HG02759 (cell line): ENCODE results near the gene AREG.

ENCODE experiments used
- ATAC-seq: cut with Tn5 transposase; IDR thresholded peaks from one replicate; pipeline ENCODE4 v1.9.1; 2021; ENCODE audit warnings: mild to moderate bottlenecking, moderate library complexity; ENCODE audit not compliant: unreplicated experiment

The AREG gene

DNA sequence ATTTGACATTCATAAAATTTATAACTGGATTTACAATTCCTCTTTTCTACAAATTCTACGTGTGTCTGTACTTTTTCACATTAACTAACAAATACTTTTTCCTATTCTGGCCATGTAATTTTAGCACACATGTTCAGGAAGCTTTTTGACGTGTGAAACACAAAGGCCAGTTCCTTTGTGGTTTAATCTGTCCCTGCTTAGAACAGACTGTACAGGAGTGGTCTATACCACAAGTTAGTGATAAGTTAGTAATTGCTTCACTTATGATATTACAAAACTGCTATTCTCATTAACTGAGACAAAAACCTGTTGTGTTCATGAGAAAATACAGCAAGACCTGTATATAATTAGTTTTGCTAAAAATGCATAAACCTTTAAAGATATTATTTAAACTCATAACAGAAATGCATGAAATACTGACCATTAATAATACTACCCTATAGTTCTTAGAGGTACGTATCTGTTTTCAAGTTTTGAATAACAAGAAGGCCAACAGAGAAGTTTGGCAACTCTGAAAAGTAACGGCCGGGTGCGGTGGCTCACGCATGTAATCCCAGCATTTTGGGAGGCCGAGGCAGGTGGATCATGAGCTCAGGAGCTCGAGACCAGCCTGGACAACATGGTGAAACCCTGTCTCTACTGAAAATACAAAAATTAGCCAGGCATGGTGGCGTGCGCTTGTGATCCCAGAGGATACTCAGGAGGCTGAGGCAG lies 13.7 kb upstream of the AREG start:
- ATAC-seq = peak; percentile 85

GRCh38 chr4:74433043-74433442 lies 11.9 kb upstream of the AREG start:
- no peak for ATAC-seq

- no peak for ATAC-seq
Measured at GRCh38 chr4:74433541-74434172, 11.3 kb upstream of the AREG start.

- no peak for ATAC-seq
Measured at GRCh38 chr4:74435296-74435695, 9.6 kb upstream of the AREG start.

DNA sequence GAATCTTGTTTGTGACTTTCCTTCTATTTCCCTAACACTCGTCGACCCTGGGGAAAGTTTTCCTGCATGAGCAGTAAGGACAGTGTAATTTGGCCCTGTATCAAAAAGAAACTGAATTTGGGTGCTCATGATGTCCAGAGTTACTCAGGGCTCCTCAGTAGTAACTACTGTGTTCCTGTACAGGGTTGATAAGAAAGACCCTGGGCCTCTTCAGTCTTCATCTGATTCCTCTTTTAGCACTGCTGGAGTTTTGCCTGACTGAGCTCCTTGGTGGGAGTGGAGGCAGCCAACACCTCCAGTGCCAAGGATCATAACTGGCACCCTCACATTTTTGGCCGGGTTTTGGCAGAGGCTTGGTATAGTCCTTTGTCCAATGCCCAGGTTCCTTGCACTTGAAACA lies 7.1 kb upstream of the AREG start:
- ATAC-seq = no peak

GRCh38 chr4:74438661-74439060 lies 6.3 kb upstream of the AREG start:
- no peak for ATAC-seq

- ATAC-seq = no peak
Measured at GRCh38 chr4:74439952-74440351, 5.0 kb upstream of the AREG start.

DNA sequence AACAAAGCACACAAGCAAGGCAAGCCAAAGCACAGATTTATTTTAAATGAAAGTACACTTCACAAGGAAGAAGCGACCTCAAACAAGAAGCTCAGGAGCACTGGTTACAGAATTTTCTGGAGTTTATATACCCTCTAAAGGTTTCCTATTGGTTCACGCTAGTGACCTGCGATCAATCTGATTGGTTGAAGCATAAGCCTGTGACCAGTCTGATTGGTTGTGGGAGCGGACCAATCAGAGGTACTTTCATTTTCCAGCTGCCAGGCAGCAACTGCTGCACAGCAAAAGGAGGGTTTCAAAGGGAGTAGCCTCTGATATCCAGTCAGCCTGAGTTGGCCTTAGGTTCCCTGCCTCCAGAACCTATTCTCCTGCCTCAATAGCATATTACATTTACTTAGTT lies 4.6 kb upstream of the AREG start:
- ATAC-seq = no peak

- ATAC-seq = no peak
Measured at GRCh38 chr4:74441744-74442143, 3.2 kb upstream of the AREG start.

DNA sequence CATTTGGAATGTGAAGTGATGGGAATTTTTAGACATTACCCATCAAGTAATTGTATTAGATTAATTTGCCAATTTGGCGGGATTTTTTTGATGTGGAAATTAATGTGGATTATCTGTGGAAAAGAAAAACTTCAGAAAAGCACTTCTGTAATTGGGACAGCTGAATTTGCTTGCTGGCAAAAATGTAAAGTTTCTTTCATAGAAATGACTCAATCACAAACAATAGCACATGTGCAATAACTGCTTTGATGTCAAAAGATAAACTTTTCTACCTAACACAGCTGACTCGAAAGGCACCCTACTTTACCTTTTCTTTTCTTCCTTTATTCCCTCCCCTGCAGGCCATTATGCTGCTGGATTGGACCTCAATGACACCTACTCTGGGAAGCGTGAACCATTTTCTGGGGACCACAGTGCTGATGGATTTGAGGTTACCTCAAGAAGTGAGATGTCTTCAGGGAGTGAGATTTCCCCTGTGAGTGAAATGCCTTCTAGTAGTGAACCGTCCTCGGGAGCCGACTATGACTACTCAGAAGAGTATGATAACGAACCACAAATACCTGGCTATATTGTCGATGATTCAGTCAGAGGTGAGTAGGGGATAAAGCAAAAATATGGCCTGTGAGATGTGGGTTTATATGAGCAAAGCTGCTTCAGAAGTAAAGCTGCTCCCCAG lies 1.4 kb downstream of the AREG start:
- no peak for ATAC-seq

- no peak for ATAC-seq
Measured at GRCh38 chr4:74446896-74447295, 2.0 kb downstream of the AREG start.

- no peak for ATAC-seq
Measured at GRCh38 chr4:74447636-74448233, 2.8 kb downstream of the AREG start.

- no peak for ATAC-seq
Measured at GRCh38 chr4:74449571-74450297, 4.8 kb downstream of the AREG start.

- no peak for ATAC-seq
Measured at GRCh38 chr4:74450298-74450683, 5.4 kb downstream of the AREG start.

GRCh38 chr4:74451214-74451661 lies 6.3 kb downstream of the AREG start:
- ATAC-seq = no peak

DNA sequence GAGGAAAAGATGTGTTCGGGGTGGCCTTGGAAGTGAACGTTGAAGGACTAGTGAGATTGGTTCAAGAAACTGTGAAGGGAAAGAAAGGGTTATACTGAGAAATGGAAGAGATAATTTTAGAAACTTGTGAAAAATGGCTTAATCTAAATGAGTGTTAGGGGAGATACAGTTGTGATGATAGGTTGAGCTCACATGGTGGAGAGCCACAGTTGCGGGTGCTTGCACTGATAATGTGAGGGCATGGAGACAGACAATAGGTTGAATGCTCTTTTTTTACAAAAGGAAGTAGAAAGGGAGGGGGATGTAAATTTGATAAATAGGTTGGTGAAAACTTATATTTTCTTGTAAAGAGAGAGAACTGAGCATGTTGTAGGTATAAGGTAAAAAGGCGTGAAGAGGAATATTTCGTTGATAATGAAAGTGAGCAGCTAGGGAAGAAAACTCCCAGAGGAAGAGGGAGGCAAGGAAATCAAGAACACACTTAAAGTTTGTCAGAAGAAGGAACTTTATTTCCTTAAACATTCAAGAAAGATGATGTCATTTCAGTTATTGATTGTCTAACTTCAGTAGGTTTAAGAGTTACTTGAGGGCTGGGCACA lies 8.2 kb downstream of the AREG start:
- ATAC-seq = no peak

DNA sequence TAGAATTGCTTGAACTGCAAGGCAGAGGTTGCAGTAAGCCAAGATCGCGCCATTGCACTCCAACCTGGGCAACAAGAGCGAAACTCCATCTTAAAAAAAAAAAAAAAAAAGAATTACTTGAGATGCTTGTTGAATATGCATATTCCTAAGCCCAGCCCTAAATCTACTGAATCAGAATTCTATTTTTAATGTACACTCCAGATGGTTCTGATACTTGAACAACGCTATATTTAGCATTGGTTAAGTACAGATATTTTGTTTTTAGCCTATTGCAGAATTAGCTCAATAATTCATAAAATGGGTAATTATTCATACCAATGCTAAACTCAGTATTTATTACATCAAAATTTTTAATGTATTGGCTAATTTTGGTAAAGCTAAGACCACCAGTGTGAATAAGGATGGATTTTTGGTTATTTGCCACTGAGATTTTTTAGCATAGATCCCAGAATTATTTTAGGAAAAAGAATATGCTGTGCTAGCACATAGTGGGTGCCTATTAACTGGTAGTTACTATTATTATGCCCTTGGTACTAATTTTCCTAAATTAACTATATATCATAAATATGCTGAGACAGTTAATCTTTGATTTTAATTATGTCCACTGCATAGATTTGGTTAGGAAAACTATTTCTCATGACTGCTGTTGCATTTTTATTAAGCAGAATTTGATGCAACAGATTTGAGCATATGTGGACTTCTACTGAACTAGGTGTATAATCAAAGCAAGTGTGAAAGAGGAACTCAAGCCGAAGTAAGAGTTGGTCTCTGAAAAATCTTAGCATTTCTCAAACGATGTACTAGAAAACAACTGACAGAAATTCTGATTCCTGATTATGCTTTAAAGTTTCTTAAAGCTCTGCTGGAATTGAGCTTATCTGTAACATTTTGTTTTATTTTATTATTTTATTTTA lies 9.2 kb downstream of the AREG start:
- no peak for ATAC-seq

GRCh38 chr4:74455361-74456055 lies 10.6 kb downstream of the AREG start:
- ATAC-seq = no peak
